ENCODE data around the gene FHOD3.

- TF ChIP-seq POLR2A (IDR thresholded peaks at IDR 0.05; ENCODE audit: low read depth, low read length): no peak
- no peak for TF ChIP-seq TAF1 (IDR thresholded peaks at IDR 0.05; ENCODE audit: borderline replicate concordance, low read depth, low read length)
These were observed 18.5 kb upstream of the FHOD3 start for GRCh38 chr18:36279001-36279400.

Measured in GM12892 (cell line).